CD4-positive, alpha-beta memory T cell (primary cell): ENCODE data around the gene MRPL40. TPM values are rescaled to one million over a fixed set of nuclear protein-coding genes. Genes with fewer than 3 reads are reported as not detected.

Experiments used
- CTCF ChIA-PET: fragments of 350-600 bp; sonication (Branson Sonifier 250); formaldehyde crosslinking; loops from one replicate; lab custom pipeline; 2021; ENCODE audit warnings: inconsistent platforms; ENCODE audit not compliant: partially characterized antibody; lab: Charles Lee
- POLR2A ChIA-PET: fragments of 350-600 bp; sonication (Branson Sonifier 250); formaldehyde crosslinking; loops from one replicate; lab custom pipeline; 2021; ENCODE audit not compliant: partially characterized antibody; lab: Charles Lee
- DNase-seq, 5 donors: peaks; one replicate each; pipeline versions ENCODE4 v3.0.0 to v3.0.0-alpha.2; 2020 to 2022; ENCODE audit warnings: mixed read lengths in 1 of 5
- H3K27ac ChIP-seq: one replicate; pipeline ENCODE4 v1.7.0; 2013; ENCODE audit warnings: low read depth, low read length
- H3K27me3 ChIP-seq: 2 replicates; pipeline ENCODE4 v1.7.0; 2013; ENCODE audit warnings: mild to moderate bottlenecking, low read length, moderate library complexity; ENCODE audit not compliant: insufficient read depth
- H3K36me3 ChIP-seq: 2 replicates; pipeline ENCODE4 v1.7.0; 2013; ENCODE audit warnings: mild to moderate bottlenecking, low read length, moderate library complexity; ENCODE audit not compliant: insufficient read depth
- H3K4me1 ChIP-seq: 2 replicates; pipeline ENCODE4 v1.7.0; 2013; ENCODE audit warnings: mild to moderate bottlenecking, low read length, moderate library complexity; ENCODE audit not compliant: insufficient read depth
- H3K4me3 ChIP-seq, 2 donors: one replicate each; pipeline ENCODE4 v1.7.0; 2013; ENCODE audit warnings: low read length in 2 of 2, mild to moderate bottlenecking in 1 of 2
- H3K9me3 ChIP-seq, 2 donors: one replicate each; pipeline ENCODE4 v1.7.0; 2013; ENCODE audit warnings: low read length in 2 of 2, control low read depth in 1 of 2; ENCODE audit not compliant: control insufficient read depth in 1 of 2
- H3K27ac Mint-ChIP-seq, 7 donors: one replicate each; pipeline ENCODE4 v1.8.0; 2020 to 2021; ENCODE audit warnings: mixed read lengths in 7 of 7, mild to moderate bottlenecking in 6 of 7, inconsistent platforms in 3 of 7, moderate library complexity in 3 of 7
- H3K27me3 Mint-ChIP-seq, 2 donors: one replicate each; pipeline ENCODE4 v1.8.0; 2020 to 2021; ENCODE audit warnings: mixed read lengths in 2 of 2
- H3K36me3 Mint-ChIP-seq, 2 donors: one replicate each; pipeline ENCODE4 v1.8.0; 2020 to 2021; ENCODE audit warnings: mixed read lengths in 2 of 2, inconsistent platforms in 1 of 2, mild to moderate bottlenecking in 1 of 2
- H3K4me1 Mint-ChIP-seq, 4 donors: one replicate each; pipeline ENCODE4 v1.8.0; 2020 to 2021; ENCODE audit warnings: mixed read lengths in 4 of 4, mild to moderate bottlenecking in 1 of 4
- H3K4me3 Mint-ChIP-seq, 8 donors: one replicate each; pipeline ENCODE4 v1.8.0; 2020 to 2021; ENCODE audit warnings: mixed read lengths in 8 of 8, mild to moderate bottlenecking in 7 of 8, moderate library complexity in 6 of 8, inconsistent platforms in 3 of 8
- H3K9me3 Mint-ChIP-seq, 8 donors: one replicate each; pipeline ENCODE4 v1.8.0; 2020 to 2021; ENCODE audit warnings: mixed read lengths in 8 of 8, mild to moderate bottlenecking in 5 of 8, inconsistent platforms in 3 of 8, moderate library complexity in 1 of 8
- intact Hi-C: fragments of 100-400 bp; cut with micrococcal nuclease; formaldehyde crosslinking; loops from one replicate; pipeline ENCODE4 v1.15.1; 2023
- polyA plus RNA-seq, 2 donors: library from polyadenylated mRNA; unstranded; fragments of 300-500 nt; fragmentation: Illumina TruSeq; gene quantifications; one replicate each; pipeline ENCODE4 v1.2.3, GENCODE V29; 2021
- total RNA-seq, 2 experiments: library from RNA; stranded (reverse); gene quantifications; one replicate each; pipeline ENCODE4 v1.2.3, GENCODE V29; 2021

MRPL40 gene
- total and polyA plus RNA-seq, 4 experiments from 2014 or later: 16.2 to 79.3 (median 36.4) TPM

DNA sequence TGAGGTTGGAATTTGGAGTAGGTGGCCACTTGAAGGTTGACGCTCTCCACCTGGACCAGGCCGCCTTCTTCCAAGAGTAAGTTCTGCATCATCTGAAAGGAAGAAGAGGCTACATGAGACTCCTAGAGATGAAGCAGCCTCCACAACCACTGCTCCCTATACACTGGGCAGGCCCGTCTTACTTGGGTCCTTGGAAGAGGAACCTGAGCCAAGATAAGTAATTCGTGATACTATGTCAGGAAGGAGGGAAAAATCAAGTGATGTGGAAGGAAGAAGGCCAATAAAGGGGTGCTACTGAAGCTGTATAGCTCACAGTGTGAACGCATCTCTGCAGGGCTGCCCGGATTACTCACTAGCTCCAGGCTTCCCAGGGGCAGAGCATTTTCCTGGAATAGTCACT lies 35.6 kb downstream of the MRPL40 start:
- no peak overlapping the region for H3K27ac ChIP-seq
- intact Hi-C loops: no loop called here
- no peak for DNase-seq
- H3K9me3 ChIP-seq: no peaks in the 10 kb centered on the region
- H3K36me3 ChIP-seq: peaks cover 88% of the 10 kb centered on the region
- H3K4me1 Mint-ChIP-seq: peaks cover 0 to 13% (median 4%) of the 10 kb centered on the region in 4 donors
- H3K27me3 ChIP-seq: no peaks in the 10 kb centered on the region
- CTCF ChIA-PET: interaction anchor here (1.5 kb wide), 1 partner anchor 14 kb away, joined by 3 read pairs; no protein-coding TSS in a partner anchor
- H3K4me1 ChIP-seq: peaks cover 11% of the 10 kb centered on the region
- H3K4me3 ChIP-seq: no peak overlapping the region
- H3K9me3 Mint-ChIP-seq: no peaks in the 10 kb centered on the region
- H3K4me3 Mint-ChIP-seq: no peak overlapping the region
- peaks cover 57 to 88% of the 10 kb centered on the region in 2 donors for H3K36me3 Mint-ChIP-seq
- H3K27ac Mint-ChIP-seq: no peak overlapping the region
- no peaks in the 10 kb centered on the region for H3K27me3 Mint-ChIP-seq
- POLR2A ChIA-PET: no interaction called here

DNA sequence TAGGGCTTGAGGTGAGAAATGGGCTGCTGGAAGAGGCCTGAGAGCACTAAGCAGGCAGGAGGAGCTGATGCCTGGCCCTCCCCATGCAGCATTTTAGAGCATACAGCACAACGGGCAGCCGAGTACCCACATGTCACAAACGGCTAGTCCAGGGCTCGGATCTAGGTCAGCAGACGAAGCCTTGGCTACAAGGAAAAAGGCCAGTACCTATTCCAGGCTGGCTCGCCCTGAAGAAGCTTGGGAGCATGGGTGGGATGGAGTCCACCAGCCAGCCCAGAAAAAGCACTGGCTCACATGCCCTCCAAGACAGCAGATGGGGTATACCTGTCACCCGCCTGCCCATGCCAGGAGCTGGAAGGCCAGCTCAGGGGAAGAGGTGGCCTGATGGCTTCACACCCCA lies 37.1 kb downstream of the MRPL40 start:
- peak overlapping the region in 1 of 8 donors; percentile 60 for H3K4me3 Mint-ChIP-seq
- DNase-seq: no peak
- Histone ChIP-seq H3K9me3 (no peaks in the 10 kb centered on the region), H3K27ac (no peak overlapping the region), H3K36me3 (peaks cover 87% of the 10 kb centered on the region), H3K4me3 (no peak overlapping the region), H3K4me1 (peaks cover 5% of the 10 kb centered on the region), H3K27me3 (no peaks in the 10 kb centered on the region)
- intact Hi-C loops: no loop called here
- CTCF ChIA-PET: interaction anchor here (0.6 to 1.1 kb wide), 2 partner anchors 11 to 157 kb away, joined by 3 read pairs; no protein-coding TSS in a partner anchor
- peaks cover 66 to 88% of the 10 kb centered on the region in 2 donors for H3K36me3 Mint-ChIP-seq
- H3K27me3 Mint-ChIP-seq: no peaks in the 10 kb centered on the region
- H3K27ac Mint-ChIP-seq: peak overlapping the region in 1 of 7 donors; percentile 35
- H3K4me1 Mint-ChIP-seq: peaks cover 0 to 11% (median 6%) of the 10 kb centered on the region in 4 donors
- POLR2A ChIA-PET: interaction anchor here (0.8 kb wide), 1 partner anchor 22 kb away, joined by 3 read pairs; no protein-coding TSS in a partner anchor
- H3K9me3 Mint-ChIP-seq: no peaks in the 10 kb centered on the region

DNA sequence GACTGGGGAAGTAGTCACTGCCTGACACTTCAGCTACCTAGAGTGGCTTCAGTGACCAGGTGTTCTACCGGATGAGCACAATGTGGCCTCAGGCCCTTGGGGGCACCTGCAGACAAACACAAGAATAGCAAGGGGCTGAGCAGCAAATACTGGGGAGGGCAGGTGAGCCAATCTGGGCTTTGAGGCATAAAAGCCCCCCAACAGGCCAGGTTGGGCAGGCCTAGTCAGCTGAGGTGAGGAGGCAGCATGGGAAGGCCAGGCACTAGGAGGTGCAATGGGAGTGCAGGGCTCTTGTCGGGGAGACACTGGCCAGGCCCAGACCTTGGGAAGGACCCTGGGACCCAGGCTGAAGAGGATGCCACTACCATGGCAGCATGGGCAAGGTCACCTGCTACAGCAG lies 37.7 kb downstream of the MRPL40 start:
- DNase-seq: no peak
- Mint-ChIP-seq H3K4me1 (peaks cover 0 to 6% (median 5%) of the 10 kb centered on the region in 4 donors), H3K9me3 (no peaks in the 10 kb centered on the region), H3K4me3 (no peak overlapping the region), H3K27ac (peak overlapping the region in 1 of 7 donors; percentile 35), H3K27me3 (no peaks in the 10 kb centered on the region), H3K36me3 (peaks cover 63 to 83% of the 10 kb centered on the region in 2 donors)
- no peaks in the 10 kb centered on the region for H3K27me3 ChIP-seq
- no peaks in the 10 kb centered on the region for H3K9me3 ChIP-seq
- intact Hi-C loops: no loop called here
- ChIA-PET POLR2A (interaction anchor here (0.8 kb wide), 1 partner anchor 23 kb away, joined by 3 read pairs; no protein-coding TSS in a partner anchor), CTCF (interaction anchor here (0.6 kb wide), 1 partner anchor 158 kb away, joined by 3 read pairs; no protein-coding TSS in a partner anchor)
- peaks cover 81% of the 10 kb centered on the region for H3K36me3 ChIP-seq
- H3K27ac ChIP-seq: no peak overlapping the region
- no peak overlapping the region for H3K4me3 ChIP-seq
- H3K4me1 ChIP-seq: no peaks in the 10 kb centered on the region

DNA sequence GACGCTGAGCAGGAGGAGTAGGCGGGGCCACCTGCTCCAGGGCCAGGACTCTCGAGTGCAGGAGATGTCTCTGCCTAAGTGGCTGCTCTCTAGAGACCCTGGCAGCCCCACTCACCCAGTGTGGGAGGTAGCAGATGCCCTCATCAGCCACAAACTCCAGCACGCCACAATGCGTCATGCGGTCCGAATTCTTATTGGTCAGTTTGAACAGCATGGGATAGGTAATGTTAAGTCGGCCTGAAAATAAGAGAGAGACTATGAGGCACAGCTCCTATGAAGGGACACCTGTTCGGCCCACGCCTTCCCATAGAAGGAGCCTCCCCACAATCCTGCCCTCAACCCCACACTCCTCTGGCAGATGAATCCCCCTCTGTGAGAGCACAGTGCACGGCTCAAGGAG lies 39.2 kb downstream of the MRPL40 start:
- Histone ChIP-seq H3K27me3 (no peaks in the 10 kb centered on the region), H3K9me3 (no peaks in the 10 kb centered on the region), H3K4me1 (no peaks in the 10 kb centered on the region), H3K27ac (no peak overlapping the region), H3K36me3 (peaks cover 67% of the 10 kb centered on the region), H3K4me3 (no peak overlapping the region)
- intact Hi-C loops: no loop called here
- Mint-ChIP-seq H3K4me3 (no peak overlapping the region), H3K4me1 (peaks cover 2 to 14% (median 13%) of the 10 kb centered on the region in 4 donors), H3K36me3 (peaks cover 62 to 71% of the 10 kb centered on the region in 2 donors), H3K9me3 (no peaks in the 10 kb centered on the region), H3K27ac (no peak overlapping the region), H3K27me3 (no peaks in the 10 kb centered on the region)
- POLR2A ChIA-PET: no interaction called here
- DNase-seq: no peak
- CTCF ChIA-PET: interaction anchor here (1.2 kb wide), 1 partner anchor 158 kb away, joined by 3 read pairs; no protein-coding TSS in a partner anchor

DNA sequence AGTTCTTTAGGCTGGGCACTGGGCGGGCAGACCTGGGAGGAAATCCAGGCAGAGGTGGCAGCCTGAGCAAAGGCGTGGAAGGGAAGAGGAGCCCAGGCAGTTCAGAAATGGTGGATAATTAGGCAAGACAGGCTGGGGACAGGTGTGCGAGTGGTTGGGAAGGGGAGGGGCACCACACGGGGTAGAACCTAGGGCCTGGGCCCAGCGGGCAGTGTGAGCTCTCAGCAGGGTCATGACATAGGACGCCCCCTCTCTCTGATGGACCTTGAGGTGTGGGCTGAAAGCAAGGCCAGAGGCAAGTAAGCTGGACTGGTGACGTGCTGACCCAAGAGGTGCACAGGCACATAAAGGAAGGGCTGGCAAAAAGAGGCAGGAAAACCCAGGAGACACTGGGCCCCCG lies 39.9 kb downstream of the MRPL40 start:
- CTCF ChIA-PET: interaction anchor here (1.2 kb wide), 1 partner anchor 158 kb away, joined by 3 read pairs; no protein-coding TSS in a partner anchor
- Mint-ChIP-seq H3K36me3 (peaks cover 58 to 69% of the 10 kb centered on the region in 2 donors), H3K27ac (peak overlapping the region in 1 of 7 donors; percentile 56), H3K4me3 (no peak overlapping the region), H3K4me1 (peaks cover 6 to 17% (median 16%) of the 10 kb centered on the region in 4 donors), H3K27me3 (no peaks in the 10 kb centered on the region), H3K9me3 (no peaks in the 10 kb centered on the region)
- Histone ChIP-seq H3K4me1 (peaks cover 3% of the 10 kb centered on the region), H3K9me3 (no peaks in the 10 kb centered on the region), H3K4me3 (no peak overlapping the region), H3K27me3 (no peaks in the 10 kb centered on the region), H3K36me3 (peaks cover 61% of the 10 kb centered on the region), H3K27ac (no peak overlapping the region)
- POLR2A ChIA-PET: interaction anchor here (1.8 kb wide), 1 partner anchor 24 kb away, joined by 6 read pairs; the partner anchor contains the start of gene C22orf39
- intact Hi-C loops: no loop called here
- no peak for DNase-seq

DNA sequence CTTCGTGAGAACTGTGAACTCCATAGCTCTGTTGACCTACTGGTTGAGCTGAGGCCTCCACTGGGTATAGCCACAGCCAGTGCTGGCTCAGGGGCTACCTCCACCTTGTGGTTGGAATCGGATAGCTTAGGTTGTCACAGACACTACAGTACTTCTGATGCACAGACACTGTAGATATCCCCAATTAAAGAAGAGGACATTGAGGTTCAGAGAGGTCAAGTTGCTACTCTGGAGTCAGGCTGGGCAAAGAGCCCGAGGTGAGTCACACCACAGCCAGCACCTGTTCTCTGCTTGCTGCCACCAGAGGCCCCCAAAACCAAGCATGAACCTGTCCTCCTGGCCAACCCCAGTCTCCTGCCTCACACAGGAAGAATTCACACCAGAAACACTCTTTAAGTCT lies 41.2 kb downstream of the MRPL40 start:
- Mint-ChIP-seq H3K4me1 (peaks cover 16 to 29% (median 27%) of the 10 kb centered on the region in 4 donors), H3K9me3 (no peaks in the 10 kb centered on the region), H3K27ac (no peak overlapping the region), H3K27me3 (no peaks in the 10 kb centered on the region), H3K36me3 (peaks cover 46 to 64% of the 10 kb centered on the region in 2 donors), H3K4me3 (no peak overlapping the region)
- Histone ChIP-seq H3K27ac (no peak overlapping the region), H3K4me3 (no peak overlapping the region), H3K9me3 (no peaks in the 10 kb centered on the region), H3K4me1 (peaks cover 13% of the 10 kb centered on the region), H3K27me3 (no peaks in the 10 kb centered on the region), H3K36me3 (peaks cover 49% of the 10 kb centered on the region)
- CTCF ChIA-PET: interaction anchor here (1.1 kb wide), 1 partner anchor 11 kb away, joined by 3 read pairs; no protein-coding TSS in a partner anchor
- POLR2A ChIA-PET: interaction anchor here (1.8 kb wide), 1 partner anchor 25 kb away, joined by 6 read pairs; the partner anchor contains the start of gene C22orf39
- no peak for DNase-seq
- intact Hi-C loops: no loop called here

DNA sequence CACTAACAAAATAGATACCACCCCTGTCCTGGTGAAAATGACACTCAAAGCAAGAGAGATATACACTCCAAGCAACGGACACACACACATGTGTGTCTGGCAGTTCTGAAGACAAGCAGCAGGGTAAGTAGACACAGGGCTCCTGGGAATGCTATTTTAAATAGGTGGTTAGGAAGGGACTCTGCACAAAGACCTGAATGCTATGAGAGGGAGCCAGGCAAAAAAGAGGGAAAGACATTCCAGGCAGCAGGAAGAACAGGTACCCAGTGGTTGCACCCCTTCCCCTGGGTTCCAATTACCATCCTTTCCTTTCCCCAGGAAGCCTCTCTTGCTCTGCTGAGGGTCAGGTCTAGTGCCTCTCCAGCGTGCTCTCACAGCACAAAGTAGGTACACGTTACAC lies 43.7 kb downstream of the MRPL40 start:
- no peak overlapping the region for H3K27ac ChIP-seq
- no peaks in the 10 kb centered on the region for H3K9me3 Mint-ChIP-seq
- no peak for DNase-seq
- no peaks in the 10 kb centered on the region for H3K9me3 ChIP-seq
- peaks cover 18% of the 10 kb centered on the region for H3K4me1 ChIP-seq
- peak overlapping the region in 3 of 8 donors; percentile 7 to 50 (median 20) for H3K4me3 Mint-ChIP-seq
- H3K27me3 ChIP-seq: no peaks in the 10 kb centered on the region
- intact Hi-C loops: no loop called here
- H3K36me3 ChIP-seq: peaks cover 28% of the 10 kb centered on the region
- ChIA-PET POLR2A (interaction anchor here (3.9 kb wide), 1 partner anchor 29 kb away, joined by 33 read pairs; the partner anchor contains the start of gene C22orf39), CTCF (interaction anchor here (1.9 kb wide), 1 partner anchor 331 kb away, joined by 10 read pairs; the partner anchor contains the start of gene ESS2)
- no peak overlapping the region for H3K4me3 ChIP-seq
- no peaks in the 10 kb centered on the region for H3K27me3 Mint-ChIP-seq
- peaks cover 30 to 51% of the 10 kb centered on the region in 2 donors for H3K36me3 Mint-ChIP-seq
- H3K27ac Mint-ChIP-seq: no peak overlapping the region
- H3K4me1 Mint-ChIP-seq: peaks cover 21 to 46% (median 35%) of the 10 kb centered on the region in 4 donors
